TTC549 (cell line): Measurements from ENCODE around the gene IGSF9B.

Experiments used
- FAIRE-seq: peaks from 2 replicates; lab custom pipeline; 2012; peaks lifted over from hg19 to GRCh38; lab: Jason Lieb, UNC

IGSF9B gene

GRCh38 chr11:133900176-133901105, 56.3 kb downstream of the IGSF9B start:
- FAIRE-seq = no peak

GRCh38 chr11:133898770-133899115, 58.0 kb downstream of the IGSF9B start:
- FAIRE-seq = no peak

DNA sequence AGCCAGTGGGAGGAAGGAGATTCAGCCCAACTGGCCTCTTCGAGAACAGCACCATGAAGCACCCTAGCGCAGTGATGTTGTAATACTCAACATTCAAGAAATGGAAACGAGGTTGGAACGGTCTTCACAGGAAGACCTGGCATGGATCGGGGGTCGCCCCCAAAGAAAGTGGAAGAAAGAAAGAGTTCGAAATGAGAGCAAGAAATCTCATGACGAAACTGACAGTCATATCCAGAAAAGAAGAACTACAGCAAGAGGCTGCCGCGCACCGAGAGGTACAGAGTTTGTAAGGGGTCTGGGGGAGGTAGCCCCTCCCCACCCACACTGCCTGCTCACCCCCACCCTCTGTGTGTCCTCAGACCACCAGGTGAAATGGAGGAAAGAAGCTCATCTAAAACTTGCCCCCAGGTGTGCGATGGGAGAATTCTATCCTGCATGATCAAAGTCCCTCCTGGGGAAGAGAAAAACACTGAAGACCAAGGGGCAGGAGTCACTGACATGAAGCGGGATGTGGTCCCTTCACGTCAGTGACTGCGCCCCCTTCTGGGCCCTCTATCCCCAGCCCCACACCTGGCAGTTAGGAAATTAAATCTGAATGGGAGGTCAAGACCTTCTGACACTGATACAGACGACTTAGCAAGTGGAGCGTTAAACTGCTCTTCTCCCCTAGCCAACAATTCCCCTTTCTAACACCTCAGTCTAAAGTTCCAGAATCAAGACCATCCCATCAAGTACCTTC, 58.6 kb downstream of the IGSF9B start:
- FAIRE-seq = no peak

GRCh38 chr11:133897331-133897650, 59.5 kb downstream of the IGSF9B start:
- no peak for FAIRE-seq

GRCh38 chr11:133896642-133897330, 60.0 kb downstream of the IGSF9B start:
- no peak for FAIRE-seq

GRCh38 chr11:133896028-133896427, 60.7 kb downstream of the IGSF9B start:
- no peak for FAIRE-seq

DNA sequence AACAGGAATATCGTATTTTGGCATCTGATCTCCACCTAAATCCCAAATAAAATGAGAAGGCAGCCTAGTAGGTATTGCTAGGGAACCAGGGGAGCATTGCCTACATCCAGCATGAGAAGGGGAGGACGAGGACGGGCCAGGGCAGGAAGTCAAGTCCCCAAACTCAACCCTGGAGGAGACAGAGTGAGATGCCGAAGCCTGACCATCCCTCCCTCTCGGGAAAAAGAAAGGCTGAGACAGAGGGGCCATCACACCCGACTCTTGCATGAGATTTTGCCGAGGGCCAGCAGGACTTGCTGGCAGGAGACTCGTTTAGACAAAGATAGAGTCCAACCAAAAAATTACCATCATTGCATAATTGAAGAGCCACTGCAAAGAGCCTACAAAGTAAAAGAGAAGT, 61.2 kb downstream of the IGSF9B start:
- FAIRE-seq = no peak

GRCh38 chr11:133895061-133895479, 61.7 kb downstream of the IGSF9B start:
- FAIRE-seq = no peak

DNA sequence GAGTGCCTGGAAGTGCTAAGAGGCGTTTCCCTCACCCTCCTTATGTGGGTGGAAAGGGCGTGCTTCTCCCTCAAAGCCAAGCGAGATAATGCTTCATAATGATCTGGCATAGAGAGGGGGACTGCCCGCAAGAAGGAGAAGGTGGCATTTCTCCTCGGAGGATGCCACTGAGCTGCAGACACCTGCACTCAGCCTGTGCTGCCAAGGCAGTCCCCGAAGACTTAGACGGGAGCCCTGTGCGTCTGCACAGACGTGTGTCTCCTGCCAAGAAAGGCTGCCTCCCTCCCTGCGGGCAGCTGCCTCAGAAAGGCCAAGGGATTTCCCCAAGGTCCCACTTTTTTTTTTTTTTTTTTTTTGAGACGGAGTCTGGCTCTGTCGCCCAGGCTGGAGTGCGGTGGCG, 63.4 kb downstream of the IGSF9B start:
- no peak for FAIRE-seq

- FAIRE-seq = no peak
Measured at GRCh38 chr11:133892584-133893380, 64.0 kb downstream of the IGSF9B start.

- no peak for FAIRE-seq
Measured at GRCh38 chr11:133892126-133892525, 64.6 kb downstream of the IGSF9B start.

DNA sequence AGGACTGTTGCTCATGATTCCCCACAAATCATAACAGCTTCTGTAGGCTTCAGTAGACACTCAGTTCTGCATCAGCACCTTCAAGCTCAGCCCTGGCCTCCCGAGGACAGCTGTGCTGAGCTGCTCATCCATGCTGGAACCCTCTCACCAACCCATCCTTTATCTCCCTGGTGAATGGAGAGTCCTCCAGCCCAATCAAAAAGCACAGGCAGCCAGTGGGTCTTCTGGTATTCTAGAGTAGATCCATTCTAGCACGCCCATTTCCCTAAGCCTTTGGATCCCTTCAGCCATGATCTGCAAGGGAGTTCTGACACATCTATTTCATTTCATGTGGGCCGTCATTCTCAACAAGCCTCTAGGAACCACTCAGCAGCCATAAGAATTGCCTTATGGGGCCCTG, 66.9 kb downstream of the IGSF9B start:
- no peak for FAIRE-seq

DNA sequence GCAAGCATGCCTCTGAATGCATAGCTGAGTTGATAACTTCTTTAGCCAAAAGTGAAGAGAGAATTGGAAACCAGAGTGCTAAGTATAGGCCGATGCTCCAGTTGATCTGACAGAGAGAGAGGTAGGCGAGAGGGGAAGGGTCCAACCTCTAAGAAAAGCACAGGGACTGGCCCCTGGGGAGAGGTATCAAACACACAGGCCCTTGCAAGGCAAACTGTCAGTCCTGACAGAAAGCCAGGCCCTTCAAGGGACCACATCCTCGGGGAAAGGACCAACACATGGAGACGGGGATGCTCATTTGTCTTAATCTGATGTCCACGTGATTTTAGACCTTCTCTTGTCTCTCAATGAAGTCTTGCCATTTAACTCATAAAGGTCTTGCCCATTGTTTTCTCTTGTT, 67.6 kb downstream of the IGSF9B start:
- no peak for FAIRE-seq

GRCh38 chr11:133887692-133888332, 69.0 kb downstream of the IGSF9B start:
- FAIRE-seq = no peak

- FAIRE-seq = no peak
Measured at GRCh38 chr11:133886029-133886428, 70.7 kb downstream of the IGSF9B start.

DNA sequence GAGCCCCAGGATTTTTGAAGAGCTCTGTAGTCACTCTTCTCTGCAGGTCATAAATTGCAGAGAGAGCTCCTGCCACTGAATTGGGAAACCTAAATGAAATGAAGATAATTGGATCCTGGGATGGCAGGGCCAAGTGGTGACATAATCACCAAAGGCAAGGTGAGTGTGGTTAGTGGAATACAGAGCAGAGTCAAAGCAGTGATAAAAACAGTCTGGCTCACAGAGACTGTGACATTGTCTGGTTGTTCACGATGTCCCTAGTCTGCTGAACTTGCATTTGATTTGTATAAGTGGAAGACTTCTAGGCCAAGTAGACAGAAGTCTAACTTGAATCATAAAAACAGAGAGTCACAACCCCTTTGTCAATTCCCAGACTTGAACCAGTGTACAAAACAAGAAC, 84.6 kb downstream of the IGSF9B start:
- FAIRE-seq = no peak

DNA sequence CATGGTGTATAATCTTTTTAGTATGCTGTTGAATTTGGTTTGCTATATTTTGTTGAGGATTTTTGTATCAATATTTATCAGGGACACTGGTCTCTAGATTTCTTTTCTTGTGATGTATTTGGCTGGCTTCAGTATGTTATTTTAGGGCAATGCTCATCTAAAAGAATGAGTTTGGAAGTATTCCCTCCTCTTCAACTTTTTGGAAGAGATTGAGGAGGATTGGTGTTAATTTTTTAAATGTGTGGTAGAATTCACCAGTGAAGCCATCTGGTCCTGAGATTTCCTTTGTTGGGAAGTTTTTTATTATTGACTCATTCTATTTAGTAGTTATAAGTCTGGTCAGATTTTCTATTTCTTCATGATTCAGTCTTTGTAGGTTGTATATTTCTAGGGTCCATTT, 89.3 kb downstream of the IGSF9B start:
- no peak for FAIRE-seq

DNA sequence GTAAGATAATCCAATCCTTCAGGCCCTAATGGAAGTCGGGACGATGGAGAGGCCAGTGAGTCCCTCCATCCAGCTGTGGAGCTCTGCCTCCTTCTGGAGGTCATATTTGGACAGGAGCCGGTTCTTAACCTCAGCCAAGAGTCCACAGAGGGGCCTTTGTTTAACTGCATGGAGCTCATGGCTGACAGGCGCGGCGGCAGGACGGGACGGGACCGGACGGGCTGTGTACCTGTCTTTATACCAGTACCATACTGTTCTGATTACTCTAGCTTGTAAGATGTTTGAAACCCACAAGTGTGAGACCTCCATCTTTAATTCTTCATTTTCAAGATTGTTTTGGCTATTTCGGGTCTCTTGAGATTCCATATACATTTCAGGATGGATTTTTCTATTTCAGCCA, 91.3 kb downstream of the IGSF9B start:
- no peak for FAIRE-seq

DNA sequence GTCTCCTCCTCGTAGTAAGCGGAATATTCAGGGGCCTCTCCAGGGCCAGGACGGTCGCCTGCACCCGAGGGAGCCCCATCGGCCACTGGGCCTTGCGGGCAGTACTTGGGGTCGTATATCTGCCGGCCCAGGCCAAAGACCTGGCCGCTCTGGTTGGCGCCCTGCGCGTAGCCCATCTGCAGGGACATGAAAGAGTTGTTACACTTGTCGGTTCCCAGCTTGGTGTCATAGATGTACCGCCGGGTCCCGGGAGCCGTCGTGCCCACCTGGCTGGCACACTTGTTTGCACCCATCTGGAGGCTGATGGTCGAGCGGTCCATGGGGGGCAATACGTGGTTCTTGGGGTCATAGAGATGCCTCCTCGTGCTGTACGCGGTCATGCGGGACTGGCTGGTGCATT, 92.0 kb downstream of the IGSF9B start:
- FAIRE-seq = no peak

DNA sequence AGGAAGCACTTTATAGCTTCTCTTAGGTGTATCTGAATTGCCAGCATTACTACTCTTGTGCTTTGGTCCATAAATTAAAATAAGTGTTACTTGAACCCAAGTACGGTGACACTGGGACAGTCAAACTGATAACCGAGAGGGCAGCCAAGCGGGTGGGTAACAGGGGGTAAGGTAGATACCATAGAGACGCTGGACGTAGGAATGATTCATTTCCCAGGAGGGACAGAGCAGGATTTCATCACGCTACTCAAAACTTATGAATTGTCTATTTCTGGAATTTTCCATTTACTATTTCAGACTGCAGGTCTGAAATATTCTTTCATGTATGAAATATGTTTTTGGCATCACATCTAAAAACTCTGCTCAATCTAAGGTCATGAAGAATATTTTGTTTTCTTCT, 96.6 kb downstream of the IGSF9B start:
- FAIRE-seq = no peak
